DMS79 (cell line): ENCODE measurements around the gene ADAMTSL1.

Source experiments
- DNase-seq: peaks from one replicate; lab custom pipeline; 2025; lab: John Stamatoyannopoulos, UW

The ADAMTSL1 gene

DNA sequence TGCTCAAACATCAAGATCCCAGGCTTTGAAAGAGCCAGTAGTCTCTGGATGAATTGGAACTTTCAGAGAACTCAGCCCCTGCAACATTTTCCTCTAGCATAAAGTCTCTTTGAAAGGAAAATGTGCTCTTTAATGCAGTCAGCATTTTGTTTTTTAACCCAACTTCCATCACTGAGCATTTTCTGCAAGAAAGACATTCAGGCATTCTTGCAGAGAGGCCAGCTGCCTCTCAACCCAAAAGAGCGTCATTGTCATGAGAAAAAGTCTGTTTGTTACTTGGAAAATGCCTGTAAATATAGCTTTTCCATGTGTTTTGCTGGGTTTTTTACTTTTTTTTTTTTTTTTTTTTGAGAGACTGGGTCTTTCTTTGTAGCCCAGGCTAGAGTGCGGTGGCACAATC is 225.0 kb downstream of the ADAMTSL1 start:
- DNase-seq = no peak

DNA sequence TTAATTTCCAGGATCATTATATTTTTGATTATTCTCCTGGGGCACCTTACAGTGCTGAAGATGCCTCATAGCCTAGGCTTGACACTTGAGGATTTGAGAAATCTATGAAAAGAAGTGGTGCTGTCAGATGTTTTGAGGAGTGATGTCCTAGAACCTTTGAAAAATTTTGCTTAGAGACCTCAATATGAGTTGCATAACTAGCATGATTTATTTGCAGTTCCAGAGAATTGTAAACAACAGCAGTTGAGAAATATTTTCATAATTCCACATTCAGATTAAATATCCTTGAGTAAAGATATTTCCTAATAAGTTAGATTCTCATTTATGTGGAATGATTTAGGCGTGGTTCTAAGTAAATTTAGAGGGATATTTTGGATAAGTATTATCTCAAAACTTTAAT is 225.8 kb downstream of the ADAMTSL1 start:
- no peak for DNase-seq

DNA sequence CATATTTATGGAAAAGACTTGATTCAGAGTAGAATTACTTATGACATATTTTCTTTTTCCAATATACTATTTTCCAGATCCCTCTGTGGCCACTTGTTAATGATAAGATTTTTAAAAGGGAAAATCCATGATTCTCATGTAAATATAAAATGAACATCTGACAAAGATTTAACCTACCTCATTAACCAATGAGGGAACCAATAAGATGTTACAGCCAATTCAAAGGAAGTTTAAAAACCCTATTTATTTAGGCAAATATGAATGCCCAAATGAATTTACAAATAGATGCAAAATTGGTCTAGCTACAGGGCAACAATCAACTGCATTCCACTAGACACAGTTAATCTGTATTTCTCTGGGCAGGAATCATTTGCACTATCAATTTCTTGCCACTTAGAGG is 226.8 kb downstream of the ADAMTSL1 start:
- no peak for DNase-seq

DNA sequence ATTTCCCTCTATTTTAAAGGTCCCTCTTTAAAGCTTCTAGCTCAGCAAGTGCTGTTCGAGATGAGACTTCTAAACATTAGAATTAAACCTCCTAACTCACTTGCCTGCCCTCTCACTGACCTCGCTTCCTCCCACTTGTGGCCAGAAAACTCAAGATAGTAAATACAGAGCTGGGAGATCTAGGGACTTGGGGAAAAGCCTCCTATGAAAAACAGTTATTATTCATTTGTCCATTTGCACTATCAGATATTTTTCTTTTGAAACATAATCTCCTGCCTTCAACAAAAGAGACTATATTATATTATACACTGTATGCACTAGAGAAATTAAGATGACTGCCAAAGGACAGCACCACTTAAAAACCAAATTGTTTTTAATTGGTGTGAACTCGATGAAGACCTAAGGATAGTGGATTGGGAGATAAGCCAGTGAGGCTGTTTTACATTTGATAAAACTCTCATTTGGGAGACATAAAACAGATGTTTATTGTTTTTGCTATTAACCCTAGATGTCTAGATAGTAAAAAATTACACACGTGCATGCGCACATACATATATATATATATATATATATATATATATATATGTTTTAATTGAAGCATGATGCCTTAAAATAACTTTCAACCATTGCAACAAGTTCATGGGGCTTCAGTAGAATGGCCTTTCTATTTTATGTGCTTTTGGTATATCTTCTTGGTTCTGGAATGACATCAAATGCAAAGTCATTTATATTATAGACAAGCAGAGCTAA is 229.4 kb downstream of the ADAMTSL1 start:
- DNase-seq = no peak

DNA sequence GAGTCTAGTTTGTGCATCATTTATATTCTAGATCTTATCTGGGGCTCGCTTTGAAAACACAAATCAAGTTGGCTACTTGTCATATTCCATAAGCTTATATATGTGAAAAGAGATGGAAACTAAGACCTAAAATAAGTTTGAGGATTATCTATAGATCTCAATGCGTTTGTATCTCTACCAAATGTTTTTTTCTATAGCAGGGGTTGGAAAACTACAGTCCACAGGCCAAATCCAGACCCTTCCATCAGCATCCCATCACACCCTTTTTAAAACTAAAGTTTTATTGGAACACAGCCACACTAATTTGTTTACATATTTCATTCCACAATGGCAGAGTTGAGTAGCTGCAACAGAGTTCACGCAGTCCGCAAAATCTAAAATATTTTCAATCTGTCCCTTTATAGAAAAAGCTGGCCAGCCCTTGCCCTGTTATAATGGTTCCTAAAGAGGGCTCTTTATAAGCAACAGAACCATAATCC is 230.0 kb downstream of the ADAMTSL1 start:
- no peak for DNase-seq

DNA sequence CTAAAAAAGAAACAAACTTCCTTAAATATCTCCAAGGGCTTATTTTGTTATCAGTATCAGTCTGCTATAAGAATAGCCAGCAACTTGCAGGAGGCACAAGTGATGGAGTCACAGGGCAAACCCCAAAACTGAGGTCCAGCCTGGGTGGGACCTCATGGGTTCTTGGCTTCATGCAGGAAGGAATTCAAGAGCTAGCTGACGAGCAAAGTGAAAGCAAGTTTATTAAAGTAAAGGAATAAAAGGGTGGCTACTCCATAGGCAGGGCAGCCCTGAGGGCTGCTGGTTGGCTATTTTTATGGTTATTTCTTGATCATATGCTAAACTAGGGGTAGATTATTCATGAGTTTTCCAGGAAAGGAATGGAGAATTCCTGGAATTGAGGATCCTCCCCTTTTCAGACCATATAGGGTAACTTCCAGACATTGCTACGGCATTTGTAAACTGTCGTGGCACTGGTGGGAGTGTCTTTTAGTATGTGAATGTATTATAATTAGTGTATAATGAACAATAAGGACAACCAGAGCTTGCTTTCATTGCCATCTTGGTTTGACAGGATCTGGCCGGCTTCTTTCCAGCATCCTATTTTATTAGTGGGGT is 231.9 kb downstream of the ADAMTSL1 start:
- no peak for DNase-seq

DNA sequence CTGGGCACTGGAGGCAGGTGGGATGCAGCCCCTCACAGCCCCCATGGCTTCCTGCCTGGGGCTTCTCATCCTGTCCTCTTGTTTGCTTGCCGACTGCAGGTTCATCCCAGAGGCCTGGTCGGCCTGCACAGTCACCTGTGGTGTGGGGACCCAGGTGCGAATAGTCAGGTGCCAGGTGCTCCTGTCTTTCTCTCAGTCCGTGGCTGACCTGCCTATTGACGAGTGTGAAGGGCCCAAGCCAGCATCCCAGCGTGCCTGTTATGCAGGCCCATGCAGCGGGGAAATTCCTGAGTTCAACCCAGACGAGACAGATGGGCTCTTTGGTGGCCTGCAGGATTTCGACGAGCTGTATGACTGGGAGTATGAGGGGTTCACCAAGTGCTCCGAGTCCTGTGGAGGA is 232.7 kb downstream of the ADAMTSL1 start:
- DNase-seq = no peak

DNA sequence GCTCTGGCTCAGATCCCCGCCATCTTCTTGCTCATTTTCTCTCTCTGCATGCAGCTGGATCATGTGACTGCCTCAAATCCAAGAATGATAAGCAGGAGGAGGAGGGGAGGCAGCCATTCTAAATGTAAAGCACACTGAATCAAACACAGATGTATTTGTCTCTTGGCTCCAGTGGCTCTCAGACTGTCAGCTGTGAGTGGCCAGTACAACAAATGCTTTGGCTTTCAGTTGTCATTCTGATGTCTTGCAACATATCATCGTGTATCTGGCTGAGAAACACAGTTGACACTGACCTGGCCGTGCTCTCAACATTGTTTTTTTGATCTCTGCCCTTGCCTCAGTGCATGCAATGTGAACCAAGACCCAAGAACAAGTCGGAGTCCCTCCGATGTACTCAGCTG is 233.1 kb downstream of the ADAMTSL1 start:
- no peak for DNase-seq

DNA sequence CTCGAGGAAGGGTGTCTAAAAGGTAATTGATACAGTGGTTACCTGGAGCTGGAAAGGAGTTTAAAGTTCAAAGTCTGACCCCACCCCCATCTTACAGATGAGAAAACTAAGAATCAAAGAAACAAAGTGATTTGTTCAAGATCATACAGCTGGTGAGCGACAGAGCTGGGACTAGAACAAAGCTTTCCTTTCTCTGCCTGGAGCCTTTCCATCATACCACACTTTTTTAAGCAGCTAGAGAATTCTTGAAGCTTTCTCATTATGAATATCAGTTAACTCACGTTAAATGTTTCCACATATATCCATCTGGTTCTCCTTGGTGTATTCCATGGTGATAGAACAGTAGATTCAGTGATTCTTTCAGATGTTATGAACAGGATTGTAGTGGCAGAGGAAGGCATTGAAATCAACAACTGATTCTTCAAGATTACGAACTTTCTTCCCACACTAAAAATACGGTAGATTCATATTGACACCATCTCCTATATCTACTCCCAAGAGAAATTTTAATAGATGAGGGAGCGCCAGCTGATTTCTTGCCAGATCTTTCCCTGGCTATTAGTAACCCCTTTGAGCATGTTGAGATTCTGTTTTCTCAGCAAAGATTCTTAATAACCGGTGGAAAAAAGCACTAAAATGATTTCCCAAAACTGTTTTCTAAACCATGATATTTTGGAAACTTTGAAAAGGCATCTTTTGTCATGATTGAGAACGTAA is 233.7 kb downstream of the ADAMTSL1 start:
- DNase-seq = no peak

DNA sequence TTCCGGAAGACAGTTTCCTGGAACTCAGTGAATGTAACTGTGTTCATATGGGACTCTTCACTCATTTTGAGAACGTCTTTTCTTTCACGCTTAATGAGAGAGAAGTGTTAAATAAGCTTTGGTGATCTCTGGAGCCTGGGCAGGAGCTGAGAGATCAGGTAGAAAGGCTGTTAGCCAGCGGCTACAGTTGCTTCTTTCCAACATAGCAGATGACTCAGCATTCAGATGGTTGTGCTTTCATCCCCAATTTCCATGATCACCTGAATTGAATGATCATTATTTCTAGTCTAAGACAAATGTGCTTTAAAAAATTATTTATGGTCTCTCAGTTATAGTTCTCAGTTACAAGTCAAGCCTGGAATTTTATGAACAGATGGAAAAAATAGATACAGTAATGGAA is 234.5 kb downstream of the ADAMTSL1 start:
- no peak for DNase-seq

DNA sequence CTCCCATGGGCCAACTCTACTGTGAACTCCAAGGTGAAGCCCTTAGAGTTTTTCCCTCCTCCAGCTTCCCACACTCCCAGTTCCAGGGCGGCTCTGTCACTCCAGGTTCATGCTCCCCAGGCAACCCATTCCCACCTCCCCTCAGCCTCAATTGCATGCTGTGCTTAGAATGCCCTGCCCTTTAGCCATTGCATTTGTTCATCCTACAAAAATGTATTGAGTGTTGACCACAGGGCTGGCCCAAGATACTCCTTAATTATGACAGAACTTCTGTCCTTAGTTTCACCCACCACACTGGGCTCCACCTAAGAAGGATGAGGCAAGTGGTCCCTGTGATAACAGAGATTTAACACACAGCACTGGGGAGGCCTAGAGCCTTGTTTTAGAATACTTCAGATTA is 236.1 kb downstream of the ADAMTSL1 start:
- no peak for DNase-seq

DNA sequence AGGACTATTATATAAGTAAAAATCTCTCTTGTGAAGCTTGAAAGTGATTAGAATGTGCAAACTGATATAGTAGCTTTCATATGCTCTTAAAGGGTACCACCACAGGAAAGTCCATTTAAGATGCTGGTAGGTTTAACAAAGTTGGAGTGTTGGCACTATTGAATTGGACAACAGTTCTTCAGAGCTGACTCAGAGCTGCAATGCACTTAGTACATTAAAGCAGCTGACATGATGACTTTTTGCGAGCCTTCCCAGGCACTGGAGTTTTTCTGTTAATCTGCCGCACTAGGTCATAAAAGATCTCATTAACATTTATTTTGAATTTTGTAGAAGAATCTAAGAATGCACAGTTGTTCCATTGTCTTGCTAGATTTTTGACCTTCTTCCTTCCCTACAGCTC is 243.8 kb downstream of the ADAMTSL1 start:
- no peak for DNase-seq

DNA sequence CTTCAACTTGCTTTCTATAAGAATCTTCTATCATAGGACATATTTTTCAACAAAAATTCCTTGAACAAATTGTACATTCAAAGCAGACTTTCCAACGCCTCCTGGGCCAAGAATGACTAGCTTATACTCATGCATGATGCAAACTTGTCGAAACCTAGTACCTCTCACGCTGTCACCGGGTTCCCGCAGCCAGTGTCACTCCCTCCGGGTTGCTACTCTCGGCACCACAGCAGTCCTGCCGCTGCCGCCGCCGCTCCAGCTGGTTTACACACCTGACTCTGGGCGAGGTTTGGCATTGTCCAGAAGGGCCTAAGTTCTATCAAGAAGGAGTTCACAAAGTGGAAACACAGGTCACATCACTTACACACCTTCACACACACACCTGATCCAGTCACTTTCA is 244.4 kb downstream of the ADAMTSL1 start:
- no peak for DNase-seq

DNA sequence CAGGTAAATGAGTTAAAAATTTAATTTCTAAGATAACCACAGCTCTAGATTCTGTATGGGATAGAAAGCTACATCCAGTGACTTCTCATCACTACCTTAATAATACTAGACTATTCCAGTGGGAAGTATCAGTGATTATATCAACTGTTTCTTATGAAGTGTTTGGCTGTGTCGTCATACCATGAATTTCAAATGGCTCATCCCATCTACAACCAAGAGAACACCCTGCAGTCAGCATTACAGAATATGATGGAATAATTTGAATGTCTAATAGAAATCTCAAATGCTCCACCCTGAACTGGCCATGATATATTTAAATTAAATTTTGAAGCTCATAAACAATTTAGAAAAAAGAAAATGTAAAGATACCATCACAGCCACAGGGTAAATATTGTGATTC is 245.0 kb downstream of the ADAMTSL1 start:
- no peak for DNase-seq

DNA sequence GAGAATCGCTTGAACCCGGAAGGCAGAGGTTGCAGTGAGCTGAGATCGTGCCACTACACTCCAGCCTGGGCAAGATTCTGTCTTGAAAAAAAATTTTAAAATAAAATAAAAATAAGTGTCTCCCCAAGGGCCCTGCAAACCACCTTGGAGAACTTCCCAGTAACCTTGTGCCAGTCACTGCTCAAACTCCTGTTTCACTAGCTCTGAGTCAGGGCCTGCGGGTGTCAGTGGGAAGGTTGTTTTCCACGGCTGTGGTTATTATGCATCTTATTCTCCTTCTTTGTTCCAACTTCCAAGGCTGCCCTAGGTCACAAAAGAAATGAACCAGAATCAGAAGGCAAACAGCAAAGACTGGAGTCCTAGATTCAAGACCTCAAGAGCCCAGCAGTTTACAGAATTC is 246.7 kb downstream of the ADAMTSL1 start:
- no peak for DNase-seq

DNA sequence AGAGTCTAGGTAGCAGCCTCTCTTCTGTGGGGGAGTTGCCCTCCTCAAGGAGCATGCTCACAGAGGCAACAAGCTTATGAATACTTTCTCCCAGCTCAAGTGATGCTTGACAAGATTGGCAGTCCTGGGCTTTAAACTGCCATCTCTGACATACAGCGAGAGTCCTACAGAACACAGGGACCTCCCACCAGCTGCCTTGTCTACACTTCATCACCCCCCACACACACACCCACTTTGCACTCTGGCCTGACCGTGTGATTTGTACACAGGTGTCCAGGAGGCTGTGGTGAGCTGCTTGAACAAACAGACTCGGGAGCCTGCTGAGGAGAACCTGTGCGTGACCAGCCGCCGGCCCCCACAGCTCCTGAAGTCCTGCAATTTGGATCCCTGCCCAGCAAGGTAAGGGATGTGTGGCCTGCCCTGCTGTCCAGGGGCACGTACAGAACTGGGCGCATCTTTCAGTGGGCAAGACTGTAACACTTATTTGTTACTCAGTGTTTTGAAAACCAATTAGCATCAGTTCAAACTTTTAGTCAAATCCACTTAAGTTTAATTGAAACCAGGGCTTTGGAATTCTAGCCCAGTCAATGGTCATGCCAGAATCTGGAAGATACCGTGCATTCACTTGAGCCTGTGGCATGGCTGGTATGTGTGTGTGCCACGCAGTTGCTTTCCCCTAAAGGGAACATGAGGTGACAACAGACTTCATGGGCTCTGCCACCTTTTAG is 247.5 kb downstream of the ADAMTSL1 start:
- DNase-seq = peak; percentile 71

DNA sequence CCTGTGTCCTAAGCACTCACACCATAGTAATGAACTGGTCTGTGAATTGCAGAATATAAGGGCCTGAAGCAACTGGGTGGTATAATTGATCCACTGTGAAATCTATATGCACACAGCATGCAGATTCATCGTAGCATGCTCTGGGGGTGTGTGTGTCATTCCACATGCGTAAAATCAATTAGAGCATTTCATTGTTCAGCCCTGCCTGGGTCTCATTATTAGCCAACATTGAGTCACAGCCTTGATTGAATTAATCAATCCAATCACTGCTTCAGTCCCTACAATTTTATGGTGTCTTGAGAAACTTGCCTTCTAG is 248.0 kb downstream of the ADAMTSL1 start:
- no peak for DNase-seq

DNA sequence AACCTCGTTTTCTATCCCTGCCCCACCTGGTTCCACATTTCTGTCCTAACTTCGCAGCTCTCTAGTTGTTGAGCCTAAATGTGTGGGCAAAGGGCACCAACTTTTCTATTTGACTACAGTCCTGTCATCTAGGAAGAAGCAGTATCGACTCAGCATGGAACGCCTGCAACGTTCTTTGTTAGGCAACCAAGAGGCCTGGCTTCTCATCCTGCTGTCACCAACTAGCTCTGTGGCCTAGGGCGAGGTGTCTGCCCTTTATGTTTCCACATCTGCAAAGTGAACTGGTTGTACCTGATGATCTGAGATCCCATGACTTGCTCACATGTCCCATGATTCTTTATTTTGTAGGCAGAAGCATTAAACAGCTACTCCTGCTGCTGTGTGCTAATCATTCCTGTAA is 248.9 kb downstream of the ADAMTSL1 start:
- DNase-seq = no peak

DNA sequence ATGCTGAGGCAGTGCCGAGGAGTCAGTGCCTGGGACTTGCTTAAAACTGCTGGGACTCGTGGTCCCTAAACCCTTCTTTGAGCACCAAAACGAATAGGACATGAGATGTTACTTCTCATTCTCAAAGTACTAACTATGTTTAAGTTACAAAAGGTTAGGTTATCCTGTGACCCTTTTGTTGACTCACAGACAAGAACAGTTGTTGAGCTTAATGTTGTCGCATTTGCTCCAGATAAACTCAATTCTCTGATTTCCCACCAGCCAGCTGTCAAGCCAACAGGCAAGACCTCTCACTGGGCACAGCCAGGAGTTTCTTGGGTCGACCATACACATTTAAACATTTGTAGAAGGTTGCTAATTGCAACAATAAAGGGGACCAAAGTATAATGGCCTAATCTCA is 249.4 kb downstream of the ADAMTSL1 start:
- no peak for DNase-seq

DNA sequence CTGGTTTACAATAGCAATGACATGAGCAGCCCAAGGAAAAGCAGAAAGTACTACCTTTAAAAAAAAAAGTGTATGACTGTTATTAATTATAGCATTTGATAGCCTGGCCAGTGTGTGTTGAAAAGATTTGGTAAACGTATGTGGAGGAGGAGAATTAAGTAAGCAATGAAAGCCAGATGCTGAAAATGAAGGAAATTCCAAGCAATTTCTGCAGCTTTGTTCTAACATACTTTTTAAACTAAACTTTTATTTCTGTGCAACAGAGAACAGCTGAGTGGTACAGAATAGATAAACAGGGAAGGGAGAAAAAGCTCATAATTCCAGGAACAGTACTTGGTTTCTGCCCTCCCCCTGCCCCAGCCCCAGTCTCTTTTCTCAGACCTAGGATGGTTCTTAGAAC is 252.6 kb downstream of the ADAMTSL1 start:
- no peak for DNase-seq

DNA sequence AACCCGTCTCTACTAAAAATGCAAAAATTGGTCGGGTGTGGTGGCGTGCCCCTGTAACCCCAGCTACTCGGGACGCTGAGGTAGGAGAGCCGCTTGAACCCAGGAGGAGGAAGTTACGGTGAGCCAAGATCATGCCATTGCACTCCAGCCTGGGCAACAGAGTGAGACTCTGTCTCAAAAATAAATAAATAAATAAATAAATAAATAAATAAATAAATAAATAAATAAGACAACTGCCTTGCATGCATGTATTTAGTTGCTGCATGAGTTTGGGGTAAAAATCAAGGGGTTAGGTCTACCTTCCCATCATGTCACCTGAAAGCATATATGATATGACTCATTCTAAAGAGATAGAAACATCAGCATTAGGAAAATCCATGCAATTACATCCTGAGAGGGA is 254.0 kb downstream of the ADAMTSL1 start:
- DNase-seq = no peak

DNA sequence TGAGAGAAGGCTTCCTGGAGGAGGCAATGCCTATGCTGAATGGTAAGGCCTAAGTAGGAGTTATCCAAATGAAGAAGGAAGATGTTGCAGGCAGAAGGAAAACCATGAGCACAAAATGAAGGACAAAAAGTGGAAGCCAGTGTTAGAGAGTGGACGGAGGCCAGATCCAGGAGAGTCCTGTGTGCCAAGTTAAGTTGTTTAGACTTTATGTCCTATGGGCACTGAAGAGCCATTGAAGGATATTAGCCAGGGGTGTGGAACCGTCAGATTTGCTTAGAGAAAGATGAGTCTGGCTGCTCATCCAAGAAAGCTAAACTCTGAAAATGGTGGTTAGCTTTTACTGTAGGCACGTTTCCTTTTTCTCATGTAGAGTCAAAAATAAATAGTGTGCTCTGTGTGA is 254.7 kb downstream of the ADAMTSL1 start:
- no peak for DNase-seq

DNA sequence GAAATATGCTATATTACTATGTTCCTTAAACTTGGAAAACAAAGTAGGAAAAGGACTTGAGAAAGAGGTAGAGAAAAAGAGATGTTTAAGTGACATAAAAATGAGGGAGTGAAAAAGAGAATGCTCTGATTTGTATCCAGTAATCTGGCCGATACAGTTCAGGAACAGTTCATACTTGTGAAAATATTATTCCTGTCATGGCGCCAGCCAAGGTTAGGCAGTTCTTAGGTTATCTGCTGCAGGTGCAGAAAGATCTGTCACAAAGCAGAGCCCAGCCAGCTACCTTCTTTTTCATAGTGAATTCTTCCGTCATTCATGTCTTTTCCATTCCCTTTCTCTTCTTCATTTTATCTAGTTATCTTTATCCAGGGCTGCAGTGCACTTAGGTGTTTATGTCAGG is 256.3 kb downstream of the ADAMTSL1 start:
- no peak for DNase-seq
